Measurements from ENCODE around the gene WDR35.

- TF ChIP-seq POLR2A (IDR thresholded peaks at IDR 0.05): no peak
- TF ChIP-seq CTCF (IDR thresholded peaks at IDR 0.05): no peak
- TF ChIP-seq EP300 (IDR thresholded peaks at IDR 0.05): no peak
Measured at GRCh38 chr2:19988600-19988999, 1.3 kb downstream of the WDR35 start.

All from suprapubic skin (tissue), 3 donors.